CD4-positive, CD25-positive, alpha-beta regulatory T cell (primary cell): Measurements from ENCODE around the gene FAAH2. TPM values are rescaled to one million over a fixed set of nuclear protein-coding genes. Genes with fewer than 3 reads are reported as not detected.

Source experiments
- polyA plus RNA-seq, 4 donors: library from polyadenylated mRNA; unstranded; fragments of 300-500 nt; fragmentation: Illumina TruSeq; gene quantifications; one replicate each; pipeline ENCODE4 v1.2.3, GENCODE V29; 2021
- total RNA-seq: library from RNA; stranded (reverse); gene quantifications from one replicate; pipeline ENCODE4 v1.2.3, GENCODE V29; 2022

The FAAH2 gene
- total and polyA plus RNA-seq, 5 donors from 2014 or later = 10.8 to 21.6 (median 14.8) TPM

Other genes with a start within 250 kb of the FAAH2 start
- gene SPIN2B, start 165.2 kb upstream of the FAAH2 start, total RNA-seq = 11.3 TPM
- gene SPIN2B, start 165.2 kb upstream of the FAAH2 start, polyA plus RNA-seq = 10 to 100 TPM; 16.1 to 25.2 (median 20.7) TPM
- gene SPIN2A, start 149.3 kb upstream of the FAAH2 start, total RNA-seq = 0.81 TPM
- gene SPIN2A, start 149.3 kb upstream of the FAAH2 start, polyA plus RNA-seq = under 1 TPM in 3 of 4 donors, not detected in 1; 0.10 to 0.44 (median 0.14) TPM